Measurements from ENCODE around the gene PTPN6. TPM values are rescaled to one million over a fixed set of nuclear protein-coding genes. Genes with fewer than 3 reads are reported as not detected.

Gene PTPN6
- total and polyA plus RNA-seq, 2 of the 13 experiments (the other 11 are each of a cell fraction or from before 2014, with no cell fraction given) = 10.5 to 10.6 TPM

DNA sequence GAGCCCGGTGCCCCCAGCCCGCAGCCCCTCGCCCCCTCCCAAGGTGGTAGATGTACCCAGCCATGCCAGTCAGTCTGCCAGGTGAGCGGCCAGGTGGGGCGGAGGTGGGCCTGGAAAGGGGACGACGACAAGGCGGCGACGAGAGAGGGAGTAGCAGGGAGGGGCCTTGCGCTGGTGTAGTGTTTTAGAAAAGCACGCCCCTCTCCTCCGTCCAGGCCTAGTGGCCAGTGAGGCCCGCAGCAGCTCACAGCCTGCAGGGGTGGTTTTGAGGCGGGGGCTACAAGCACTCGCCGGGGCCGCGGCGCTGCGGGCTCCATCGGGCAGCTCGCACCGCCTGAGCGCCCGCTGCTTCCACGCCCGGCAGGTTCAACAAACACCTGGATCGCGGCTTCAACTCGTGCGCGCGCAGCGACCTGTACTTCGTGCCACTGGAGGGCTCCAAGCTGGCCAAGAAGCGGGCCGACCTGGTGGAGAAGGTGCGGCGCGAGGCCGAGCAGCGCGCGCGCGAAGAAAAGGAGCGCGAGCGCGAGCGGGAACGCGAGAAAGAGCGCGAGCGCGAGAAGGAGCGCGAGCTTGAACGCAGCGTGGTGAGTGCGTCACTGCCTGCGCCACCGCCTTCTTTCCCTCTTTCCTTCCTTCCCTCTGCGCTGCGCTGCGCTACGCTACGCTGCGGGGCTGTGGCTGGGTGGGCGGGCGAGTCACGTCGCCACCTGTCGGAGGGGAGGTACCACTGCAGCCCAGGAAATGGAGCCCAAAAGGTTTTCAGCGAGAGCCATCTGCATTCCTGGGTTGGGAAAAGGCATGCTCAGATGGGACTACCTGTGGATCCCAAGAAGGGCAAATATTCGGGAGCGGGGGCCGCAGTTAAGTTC lies 13.4 kb upstream of the PTPN6 start (continued):
- TF ChIP-seq SNRNP70 (IDR thresholded peaks at IDR 0.05; ENCODE audit: low read depth, low read length) = no peak
- TF ChIP-seq ZKSCAN1 (IDR thresholded peaks at IDR 0.05; ENCODE audit: low read length) = no peak
- no peak for TF ChIP-seq SUZ12 (IDR thresholded peaks at IDR 0.05; ENCODE audit: low read depth, low read length)
- peak; percentile 93 for TF ChIP-seq ZBTB38 (CRISPR knock-in tag; IDR thresholded peaks at IDR 0.05)
- TF ChIP-seq ZNF44 (CRISPR knock-in tag; IDR thresholded peaks at IDR 0.05) = peak; percentile 89
- TF ChIP-seq STAT5B (CRISPR knock-in tag; IDR thresholded peaks at IDR 0.05) = no peak
- no peak for TF ChIP-seq ZNF333 (CRISPR knock-in tag; IDR thresholded peaks at IDR 0.05; ENCODE audit: borderline replicate concordance)
- TF ChIP-seq JUNB (CRISPR knock-in tag; IDR thresholded peaks at IDR 0.05; ENCODE audit: borderline replicate concordance) = no peak
- TF ChIP-seq ZUFSP (CRISPR knock-in tag; IDR thresholded peaks at IDR 0.05; ENCODE audit: borderline replicate concordance) = no peak
- TF ChIP-seq FOXJ3 (CRISPR knock-in tag; IDR thresholded peaks at IDR 0.05; ENCODE audit: borderline replicate concordance) = peak; percentile 46; the same call in 1 of the 2 replicates
- peak; percentile 64; the same call in 1 of the 2 replicates for TF ChIP-seq PPARG (CRISPR knock-in tag; conservative IDR thresholded peaks at IDR 0.05)
- TF ChIP-seq, protein P1, sequence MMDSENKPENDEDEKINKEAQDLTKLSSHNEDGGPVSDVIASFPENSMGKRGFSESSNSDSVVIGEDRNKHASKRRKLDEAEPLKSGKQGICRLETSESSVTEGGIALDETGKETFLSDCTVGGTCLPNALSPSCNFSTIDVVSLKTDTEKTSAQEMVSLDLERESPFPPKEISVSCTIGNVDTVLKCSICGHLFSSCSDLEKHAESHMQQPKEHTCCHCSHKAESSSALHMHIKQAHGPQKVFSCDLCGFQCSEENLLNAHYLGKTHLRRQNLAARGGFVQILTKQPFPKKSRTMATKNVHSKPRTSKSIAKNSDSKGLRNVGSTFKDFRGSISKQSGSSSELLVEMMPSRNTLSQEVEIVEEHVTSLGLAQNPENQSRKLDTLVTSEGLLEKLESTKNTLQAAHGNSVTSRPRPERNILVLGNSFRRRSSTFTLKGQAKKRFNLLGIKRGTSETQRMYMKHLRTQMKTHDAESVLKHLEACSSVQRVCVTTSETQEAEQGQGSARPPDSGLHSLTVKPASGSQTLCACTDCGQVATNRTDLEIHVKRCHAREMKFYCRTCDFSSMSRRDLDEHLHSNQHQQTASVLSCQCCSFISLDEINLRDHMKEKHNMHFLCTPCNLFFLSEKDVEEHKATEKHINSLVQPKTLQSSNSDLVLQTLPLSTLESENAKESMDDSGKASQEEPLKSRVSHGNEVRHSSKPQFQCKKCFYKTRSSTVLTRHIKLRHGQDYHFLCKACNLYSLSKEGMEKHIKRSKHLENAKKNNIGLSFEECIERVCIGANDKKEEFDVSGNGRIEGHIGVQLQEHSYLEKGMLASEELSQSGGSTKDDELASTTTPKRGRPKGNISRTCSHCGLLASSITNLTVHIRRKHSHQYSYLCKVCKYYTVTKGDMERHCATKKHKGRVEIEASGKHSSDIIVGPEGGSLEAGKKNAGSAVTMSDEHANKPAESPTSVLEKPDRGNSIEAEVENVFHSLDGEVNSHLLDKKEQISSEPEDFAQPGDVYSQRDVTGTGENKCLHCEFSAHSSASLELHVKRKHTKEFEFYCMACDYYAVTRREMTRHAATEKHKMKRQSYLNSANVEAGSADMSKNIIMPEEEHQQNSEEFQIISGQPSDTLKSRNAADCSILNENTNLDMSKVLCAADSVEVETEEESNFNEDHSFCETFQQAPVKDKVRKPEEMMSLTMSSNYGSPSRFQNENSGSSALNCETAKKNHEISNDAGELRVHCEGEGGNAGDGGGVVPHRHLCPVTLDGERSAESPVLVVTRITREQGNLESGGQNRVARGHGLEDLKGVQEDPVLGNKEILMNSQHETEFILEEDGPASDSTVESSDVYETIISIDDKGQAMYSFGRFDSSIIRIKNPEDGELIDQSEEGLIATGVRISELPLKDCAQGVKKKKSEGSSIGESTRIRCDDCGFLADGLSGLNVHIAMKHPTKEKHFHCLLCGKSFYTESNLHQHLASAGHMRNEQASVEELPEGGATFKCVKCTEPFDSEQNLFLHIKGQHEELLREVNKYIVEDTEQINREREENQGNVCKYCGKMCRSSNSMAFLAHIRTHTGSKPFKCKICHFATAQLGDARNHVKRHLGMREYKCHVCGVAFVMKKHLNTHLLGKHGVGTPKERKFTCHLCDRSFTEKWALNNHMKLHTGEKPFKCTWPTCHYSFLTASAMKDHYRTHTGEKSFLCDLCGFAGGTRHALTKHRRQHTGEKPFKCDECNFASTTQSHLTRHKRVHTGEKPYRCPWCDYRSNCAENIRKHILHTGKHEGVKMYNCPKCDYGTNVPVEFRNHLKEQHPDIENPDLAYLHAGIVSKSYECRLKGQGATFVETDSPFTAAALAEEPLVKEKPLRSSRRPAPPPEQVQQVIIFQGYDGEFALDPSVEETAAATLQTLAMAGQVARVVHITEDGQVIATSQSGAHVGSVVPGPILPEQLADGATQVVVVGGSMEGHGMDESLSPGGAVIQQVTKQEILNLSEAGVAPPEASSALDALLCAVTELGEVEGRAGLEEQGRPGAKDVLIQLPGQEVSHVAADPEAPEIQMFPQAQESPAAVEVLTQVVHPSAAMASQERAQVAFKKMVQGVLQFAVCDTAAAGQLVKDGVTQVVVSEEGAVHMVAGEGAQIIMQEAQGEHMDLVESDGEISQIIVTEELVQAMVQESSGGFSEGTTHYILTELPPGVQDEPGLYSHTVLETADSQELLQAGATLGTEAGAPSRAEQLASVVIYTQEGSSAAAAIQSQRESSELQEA (CRISPR knock-in tag; IDR thresholded peaks at IDR 0.05; ENCODE audit: not compliant biosample characterization) = peak; percentile 51
- no peak for TF ChIP-seq MLLT10 (CRISPR knock-in tag; IDR thresholded peaks at IDR 0.05)
- peak; percentile 79 for TF ChIP-seq TEAD3 (CRISPR knock-in tag; optimal IDR thresholded peaks at IDR 0.05; ENCODE audit: borderline replicate concordance)
- TF ChIP-seq NR2F1 (CRISPR knock-in tag; IDR thresholded peaks at IDR 0.05) = no peak
- TF ChIP-seq, protein P2, sequence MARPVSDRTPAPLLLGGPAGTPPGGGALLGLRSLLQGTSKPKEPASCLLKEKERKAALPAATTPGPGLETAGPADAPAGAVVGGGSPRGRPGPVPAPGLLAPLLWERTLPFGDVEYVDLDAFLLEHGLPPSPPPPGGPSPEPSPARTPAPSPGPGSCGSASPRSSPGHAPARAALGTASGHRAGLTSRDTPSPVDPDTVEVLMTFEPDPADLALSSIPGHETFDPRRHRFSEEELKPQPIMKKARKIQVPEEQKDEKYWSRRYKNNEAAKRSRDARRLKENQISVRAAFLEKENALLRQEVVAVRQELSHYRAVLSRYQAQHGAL (CRISPR knock-in tag; IDR thresholded peaks at IDR 0.05; ENCODE audit: not compliant biosample characterization) = peak; percentile 39
- TF ChIP-seq THAP11 (CRISPR knock-in tag; IDR thresholded peaks at IDR 0.05) = peak; percentile 95
- peak; percentile 91 for TF ChIP-seq ZNF430 (CRISPR knock-in tag; IDR thresholded peaks at IDR 0.05)
- TF ChIP-seq ESRRA (CRISPR knock-in tag; IDR thresholded peaks at IDR 0.05; ENCODE audit: low read depth) = no peak; the same call in 1 of the 2 replicates
